Neural crest cell (in vitro differentiated cells): Measurements from ENCODE around the gene PTPN22. TPM values are rescaled to one million over a fixed set of nuclear protein-coding genes. Genes with fewer than 3 reads are reported as not detected.

Source experiments
- DNase-seq: peaks from one replicate; pipeline ENCODE4 v3.0.0; 2021; ENCODE audit warnings: low read depth, mixed read lengths, low spot score
- H3K27ac Mint-ChIP-seq: one replicate; pipeline ENCODE4 v1.8.0; 2021; ENCODE audit warnings: mild to moderate bottlenecking, mixed read lengths; ENCODE audit not compliant: unreplicated experiment
- H3K27me3 Mint-ChIP-seq: 2 replicates; pipeline ENCODE4 v1.8.0; 2021; ENCODE audit warnings: low read depth, mild to moderate bottlenecking, mixed read lengths
- H3K36me3 Mint-ChIP-seq: 2 replicates; pipeline ENCODE4 v1.8.0; 2021; ENCODE audit warnings: low read depth, mild to moderate bottlenecking, mixed read lengths
- H3K4me1 Mint-ChIP-seq: 2 replicates; pipeline ENCODE4 v1.8.0; 2021; ENCODE audit warnings: mixed read lengths
- H3K4me3 Mint-ChIP-seq: one replicate; pipeline ENCODE4 v1.8.0; 2021; ENCODE audit warnings: mild to moderate bottlenecking, mixed read lengths
- H3K9me3 Mint-ChIP-seq: 2 replicates; pipeline ENCODE4 v1.8.0; 2021; ENCODE audit warnings: mixed read lengths
- total RNA-seq: library from RNA; stranded (reverse); gene quantifications from 2 replicates; pipeline ENCODE4 v1.2.1, GENCODE V29; 2021
- TF ChIP-seq, protein P1 (sequence below): fragments of 200-600 bp; sonication (generic); conservative IDR thresholded peaks from 2 replicates; pipeline ENCODE4 v1.5.0; 2021; ENCODE audit warnings: antibody characterized with exemption, mild to moderate bottlenecking

Gene PTPN22
- total RNA-seq, 1 donor from 2014 or later: not detected

DNA sequence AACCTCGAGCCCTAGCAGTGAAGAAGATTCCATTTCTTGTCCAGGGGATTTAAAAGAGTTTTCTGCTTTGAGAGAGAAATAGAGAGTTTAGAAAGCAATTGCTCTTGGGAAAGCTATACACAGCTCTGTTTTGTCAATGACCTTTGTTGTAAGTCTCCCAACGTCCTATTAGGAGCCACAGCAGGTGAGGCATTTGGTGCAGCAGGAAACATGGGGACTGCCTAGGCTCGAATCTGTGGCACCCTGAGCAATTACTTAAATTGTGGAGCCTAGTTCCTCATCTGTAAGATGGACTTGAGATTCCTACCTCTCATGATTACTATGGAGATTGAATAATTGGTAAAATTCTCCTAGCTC, 41.8 kb upstream of the PTPN22 start:
- Mint-ChIP-seq H3K27me3 (no peaks in the 10 kb centered on the region), H3K4me1 (no peaks in the 10 kb centered on the region), H3K4me3 (no peak overlapping the region), H3K36me3 (peaks cover 6% of the 10 kb centered on the region), H3K9me3 (no peaks in the 10 kb centered on the region), H3K27ac (no peak overlapping the region)
- TF ChIP-seq, protein P1, sequence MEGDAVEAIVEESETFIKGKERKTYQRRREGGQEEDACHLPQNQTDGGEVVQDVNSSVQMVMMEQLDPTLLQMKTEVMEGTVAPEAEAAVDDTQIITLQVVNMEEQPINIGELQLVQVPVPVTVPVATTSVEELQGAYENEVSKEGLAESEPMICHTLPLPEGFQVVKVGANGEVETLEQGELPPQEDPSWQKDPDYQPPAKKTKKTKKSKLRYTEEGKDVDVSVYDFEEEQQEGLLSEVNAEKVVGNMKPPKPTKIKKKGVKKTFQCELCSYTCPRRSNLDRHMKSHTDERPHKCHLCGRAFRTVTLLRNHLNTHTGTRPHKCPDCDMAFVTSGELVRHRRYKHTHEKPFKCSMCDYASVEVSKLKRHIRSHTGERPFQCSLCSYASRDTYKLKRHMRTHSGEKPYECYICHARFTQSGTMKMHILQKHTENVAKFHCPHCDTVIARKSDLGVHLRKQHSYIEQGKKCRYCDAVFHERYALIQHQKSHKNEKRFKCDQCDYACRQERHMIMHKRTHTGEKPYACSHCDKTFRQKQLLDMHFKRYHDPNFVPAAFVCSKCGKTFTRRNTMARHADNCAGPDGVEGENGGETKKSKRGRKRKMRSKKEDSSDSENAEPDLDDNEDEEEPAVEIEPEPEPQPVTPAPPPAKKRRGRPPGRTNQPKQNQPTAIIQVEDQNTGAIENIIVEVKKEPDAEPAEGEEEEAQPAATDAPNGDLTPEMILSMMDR: no peak
- no peak for DNase-seq

DNA sequence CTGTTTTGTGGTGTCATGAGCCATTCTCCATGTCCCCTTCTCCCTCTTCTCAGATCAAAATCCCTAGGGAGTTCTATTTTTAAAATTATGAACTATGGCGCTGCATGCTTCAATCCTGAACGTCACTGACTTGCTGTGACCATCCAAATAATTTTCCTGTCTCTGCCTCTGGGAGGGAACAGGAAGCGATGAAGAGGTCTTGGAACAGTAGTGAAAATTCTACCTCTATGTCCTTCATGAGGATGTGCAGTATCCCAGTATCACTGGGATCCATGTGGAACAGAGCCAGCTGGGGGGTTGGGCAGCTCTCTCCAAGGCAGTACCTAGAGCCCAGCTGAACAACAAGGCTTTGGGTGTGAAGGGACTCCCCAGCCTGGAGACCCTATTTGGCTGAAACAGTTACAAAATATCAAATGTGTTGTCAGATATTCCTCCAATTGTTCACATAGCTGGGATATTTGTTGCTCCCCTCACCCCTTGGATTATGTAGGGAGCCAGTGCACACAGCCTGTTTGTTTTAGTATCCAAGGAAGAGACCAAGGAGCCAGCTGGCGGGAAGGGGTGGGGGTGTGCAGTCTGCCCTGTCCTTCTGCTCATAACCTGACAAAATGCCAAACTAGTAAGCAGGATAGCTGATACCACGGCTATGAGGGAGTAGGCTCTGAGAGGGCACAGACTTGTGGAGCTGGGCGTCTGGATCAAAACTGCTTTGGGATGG, 41.2 kb upstream of the PTPN22 start:
- Mint-ChIP-seq H3K4me1 (peaks cover 4% of the 10 kb centered on the region), H3K27ac (peak overlapping the region; percentile 57), H3K27me3 (no peaks in the 10 kb centered on the region), H3K36me3 (peaks cover 9% of the 10 kb centered on the region), H3K4me3 (no peak overlapping the region), H3K9me3 (no peaks in the 10 kb centered on the region)
- no peak for DNase-seq
- TF ChIP-seq, protein P1: no peak

DNA sequence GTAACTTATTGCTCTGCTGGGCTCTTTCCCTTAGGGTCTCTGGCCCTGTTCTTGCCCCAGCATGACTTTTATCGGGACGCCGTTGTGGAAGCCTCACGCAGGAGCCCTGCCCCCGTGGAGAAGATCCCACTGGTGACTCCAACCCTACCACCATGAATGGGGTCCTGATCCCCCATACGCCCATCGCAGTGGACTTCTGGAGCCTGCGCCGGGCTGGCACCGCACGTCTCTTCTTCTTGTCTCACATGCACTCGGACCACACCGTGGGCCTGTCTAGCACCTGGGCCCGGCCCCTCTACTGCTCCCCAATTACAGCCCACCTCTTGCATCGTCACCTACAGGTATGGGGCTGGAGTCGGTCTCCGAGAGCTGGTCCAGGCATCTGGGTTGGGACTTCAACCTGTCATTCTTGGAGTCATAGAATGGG, 33.9 kb upstream of the PTPN22 start:
- Mint-ChIP-seq H3K9me3 (no peaks in the 10 kb centered on the region), H3K4me1 (peaks cover 29% of the 10 kb centered on the region), H3K27ac (peak overlapping the region; percentile 78), H3K36me3 (peaks cover 4% of the 10 kb centered on the region), H3K4me3 (peak overlapping the region; percentile 98), H3K27me3 (no peaks in the 10 kb centered on the region)
- TF ChIP-seq, protein P1: no peak
- no peak for DNase-seq

DNA sequence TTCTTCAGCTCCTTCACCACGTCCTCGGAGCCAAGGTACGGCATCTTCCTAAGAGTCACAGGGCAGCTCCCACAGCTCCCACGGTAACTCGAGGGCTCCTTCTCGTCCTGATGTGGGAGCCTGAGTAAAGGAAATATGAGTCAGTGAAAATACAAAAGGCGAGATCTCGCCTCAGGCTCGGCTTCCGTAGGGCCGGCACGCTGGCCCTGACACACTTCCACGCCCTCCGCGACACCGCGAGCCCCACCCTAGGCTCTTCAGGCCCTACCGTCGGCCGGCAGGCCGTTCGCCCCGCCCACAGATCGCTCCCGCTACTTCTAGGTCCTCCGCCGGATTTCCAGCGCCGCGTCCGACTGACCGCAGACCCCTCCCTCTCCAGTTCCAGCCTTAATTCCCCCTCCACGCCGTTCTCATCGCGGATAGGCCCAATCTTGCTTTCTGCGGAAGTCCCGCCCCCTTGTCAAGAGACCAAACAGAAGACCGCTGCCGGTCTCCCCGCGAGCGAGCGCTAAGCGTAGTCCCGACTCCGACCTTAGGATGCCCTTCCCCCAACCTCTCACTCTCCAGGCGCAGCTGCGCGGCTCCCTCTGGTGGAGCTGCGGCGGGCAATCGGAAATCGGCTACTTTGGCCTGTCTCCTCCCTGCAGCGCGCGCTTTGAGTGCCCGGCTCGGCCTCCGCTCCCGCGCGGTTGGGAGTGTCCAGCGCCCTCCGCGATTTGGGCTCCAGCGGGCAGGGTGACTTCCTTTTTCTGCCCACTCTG, 33.3 kb upstream of the PTPN22 start, which contains the start of the genes AP4B1 and DCLRE1B:
Gene AP4B1, minus strand, starts transcription at position 126 of the 761 bp plus-strand sequence. Its CDS starts 82 bp downstream, at position 44.
Gene DCLRE1B, plus strand, starts transcription at position 653 of the 761 bp plus-strand sequence. CDS start 261 bp downstream, outside the sequence.
- peak; percentile 95 for DNase-seq
- H3K9me3 Mint-ChIP-seq: no peaks in the 10 kb centered on the region
- H3K4me1 Mint-ChIP-seq: peaks cover 29% of the 10 kb centered on the region
- H3K27me3 Mint-ChIP-seq: no peaks in the 10 kb centered on the region
- TF ChIP-seq, protein P1: peak; percentile 64
- H3K36me3 Mint-ChIP-seq: peaks cover 5% of the 10 kb centered on the region
- H3K27ac Mint-ChIP-seq: peak within 1 kb of the TSS; percentile 94
- H3K4me3 Mint-ChIP-seq: peak within 1 kb of the TSS; percentile 98

DNA sequence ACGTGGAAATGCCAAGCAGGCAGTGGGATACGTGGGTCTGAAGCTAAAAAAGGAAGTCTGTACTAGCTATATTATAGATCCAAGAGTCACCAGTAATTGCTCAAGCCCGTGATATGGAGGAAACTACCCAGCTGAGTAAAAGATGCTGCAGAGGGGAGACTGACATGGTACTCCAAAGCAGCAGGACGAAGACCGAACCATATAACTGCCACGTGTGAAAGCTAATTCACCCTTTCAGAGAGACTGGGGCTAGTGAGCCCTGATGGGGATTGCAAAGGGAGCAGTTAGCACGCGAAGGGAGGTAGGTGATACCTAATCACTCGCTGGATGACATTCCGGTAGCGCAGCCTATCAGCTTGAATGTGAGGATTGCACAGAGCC, 32.8 kb upstream of the PTPN22 start:
- no peaks in the 10 kb centered on the region for H3K27me3 Mint-ChIP-seq

More for the DNA sequence above, 32.8 kb upstream of the PTPN22 start:
- DNase-seq: no peak
- Mint-ChIP-seq H3K27ac (peak overlapping the region; percentile 94), H3K36me3 (peaks cover 7% of the 10 kb centered on the region), H3K9me3 (no peaks in the 10 kb centered on the region), H3K4me1 (peaks cover 29% of the 10 kb centered on the region), H3K4me3 (peak overlapping the region; percentile 98)
- TF ChIP-seq, protein P1: no peak
